Lung (tissue), 12 donors: ENCODE results near the gene ITIH3. TPM values are rescaled to one million over a fixed set of nuclear protein-coding genes. Genes with fewer than 3 reads are reported as not detected.
"Not testable (repeated sequence)": the region's sequence is repeated elsewhere in the genome, so short reads cannot be mapped to it uniquely, and the experiment has no call there.

ENCODE experiments used
- ATAC-seq: fragments of 200-7000 bp; cut with Tn5 transposase; one replicate; pipeline ENCODE4 v1.9.1; 2020; ENCODE audit warnings: moderate number of reproducible peaks; ENCODE audit not compliant: insufficient read depth, low FRiP score
- DNase-seq, 3 donors: peaks; one replicate each; pipeline ENCODE4 v3.0.0-alpha.2; 2013 to 2017
- H3K27ac ChIP-seq, 2 donors: one replicate each; pipeline ENCODE4 v1.5.1; 2013; ENCODE audit warnings: mild to moderate bottlenecking in 2 of 2, moderate library complexity in 2 of 2, control low read depth in 1 of 2, inconsistent platforms in 1 of 2, low read depth in 1 of 2, low read length in 1 of 2
- H3K27me3 ChIP-seq, 3 donors: one replicate each; pipeline ENCODE4 v1.5.1; 2013; ENCODE audit warnings: low read length in 2 of 3; ENCODE audit not compliant: control insufficient read depth in 3 of 3, insufficient read depth in 3 of 3
- H3K36me3 ChIP-seq, 4 donors: one replicate each; pipeline ENCODE4 v1.5.1; 2013; ENCODE audit warnings: low read length in 4 of 4, mild to moderate bottlenecking in 1 of 4, moderate library complexity in 1 of 4; ENCODE audit not compliant: control insufficient read depth in 4 of 4, insufficient read depth in 4 of 4
- H3K4me1 ChIP-seq, 5 donors: one replicate each; pipeline ENCODE4 v1.5.1; 2013; ENCODE audit warnings: low read length in 5 of 5, mild to moderate bottlenecking in 2 of 5, moderate library complexity in 1 of 5; ENCODE audit not compliant: control insufficient read depth in 5 of 5, insufficient read depth in 5 of 5
- H3K4me3 ChIP-seq: one replicate; pipeline ENCODE4 v1.5.1; 2013; ENCODE audit warnings: mild to moderate bottlenecking, control low read depth, moderate library complexity
- H3K9ac ChIP-seq, 2 donors: one replicate each; pipeline ENCODE4 v1.5.1; 2013; ENCODE audit warnings: low read length in 2 of 2, control low read depth in 1 of 2; ENCODE audit not compliant: insufficient read depth in 1 of 2
- H3K9me3 ChIP-seq, 4 donors: one replicate each; pipeline ENCODE4 v1.5.1; 2013; ENCODE audit warnings: low read length in 3 of 4, mild to moderate bottlenecking in 1 of 4, moderate library complexity in 1 of 4; ENCODE audit not compliant: control insufficient read depth in 4 of 4, insufficient read depth in 3 of 4
- WGBS, 2 donors: extraction: QIAGEN DNeasy Blood & Tissue Kit; methylation state at CpG; one replicate each; pipeline ENCODE4 v1.1.7; 2013; 5-methylcytosine and 5-hydroxymethylcytosine counted together
- polyA plus RNA-seq, 2 donors: library from polyadenylated mRNA; stranded (reverse); fragments of 200-250 nt; gene quantifications; one replicate each; pipeline ENCODE4 v1.2.1, GENCODE V29; 2013
- total RNA-seq, 2 donors: library from RNA; depleted of rRNA in 1 of 2; stranded (reverse); fragments of >200 nt in 1 of 2; gene quantifications; one replicate each; pipeline ENCODE4 v1.2.1, GENCODE V29; 2014 to 2021
- TF ChIP-seq, protein P1 (sequence below): IDR thresholded peaks from 2 replicates; pipeline ENCODE4 v1.5.1; 2012; ENCODE audit warnings: mild to moderate bottlenecking; ENCODE audit errors: control extremely low read depth, extremely low read depth
- donor health status: control.
- donor health status: control.
- donor health status: Bipolar disorder and iron deficiency.
- donor health status: healthy.
- donor health status: DM: yes; HTN: yes; CAD: no.

ITIH3 gene
- total and polyA plus RNA-seq, 4 donors: 0.54 to 3.2 (median 1.7) TPM

DNA sequence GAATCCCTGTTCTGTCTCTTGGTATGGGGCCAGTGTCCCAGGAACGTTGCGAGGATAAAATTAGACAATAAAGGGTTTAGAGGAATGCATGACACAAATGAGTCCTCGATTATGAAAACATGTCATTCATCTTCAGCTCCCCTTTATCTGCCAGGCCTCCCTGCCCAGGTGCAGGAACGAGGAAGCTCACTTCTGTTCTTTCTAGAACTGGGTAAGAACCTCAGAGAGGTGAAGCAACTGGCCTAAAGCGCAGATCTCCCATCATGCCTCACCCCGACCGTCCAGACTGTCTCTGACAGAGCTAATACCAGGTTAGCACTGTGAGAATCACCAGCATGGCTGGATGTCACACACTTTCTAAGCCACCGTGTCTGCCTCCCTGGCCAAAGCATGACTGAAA, 18.7 kb upstream of the ITIH3 start:
- Histone ChIP-seq H3K9ac (no peak overlapping the region), H3K27ac (no peak overlapping the region), H3K27me3 (no peaks in the 10 kb centered on the region), H3K4me3 (no peak overlapping the region), H3K36me3 (no peaks in the 10 kb centered on the region), H3K4me1 (peaks cover 0 to 2% (median 0%) of the 10 kb centered on the region in 5 donors), H3K9me3 (peaks cover 0 to 2% (median 0%) of the 10 kb centered on the region in 4 donors)
- TF ChIP-seq, protein P1, sequence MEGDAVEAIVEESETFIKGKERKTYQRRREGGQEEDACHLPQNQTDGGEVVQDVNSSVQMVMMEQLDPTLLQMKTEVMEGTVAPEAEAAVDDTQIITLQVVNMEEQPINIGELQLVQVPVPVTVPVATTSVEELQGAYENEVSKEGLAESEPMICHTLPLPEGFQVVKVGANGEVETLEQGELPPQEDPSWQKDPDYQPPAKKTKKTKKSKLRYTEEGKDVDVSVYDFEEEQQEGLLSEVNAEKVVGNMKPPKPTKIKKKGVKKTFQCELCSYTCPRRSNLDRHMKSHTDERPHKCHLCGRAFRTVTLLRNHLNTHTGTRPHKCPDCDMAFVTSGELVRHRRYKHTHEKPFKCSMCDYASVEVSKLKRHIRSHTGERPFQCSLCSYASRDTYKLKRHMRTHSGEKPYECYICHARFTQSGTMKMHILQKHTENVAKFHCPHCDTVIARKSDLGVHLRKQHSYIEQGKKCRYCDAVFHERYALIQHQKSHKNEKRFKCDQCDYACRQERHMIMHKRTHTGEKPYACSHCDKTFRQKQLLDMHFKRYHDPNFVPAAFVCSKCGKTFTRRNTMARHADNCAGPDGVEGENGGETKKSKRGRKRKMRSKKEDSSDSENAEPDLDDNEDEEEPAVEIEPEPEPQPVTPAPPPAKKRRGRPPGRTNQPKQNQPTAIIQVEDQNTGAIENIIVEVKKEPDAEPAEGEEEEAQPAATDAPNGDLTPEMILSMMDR: no peak
- WGBS, 2 donors: 65 to 67% methylated on average over 8 of the region's 8 CpGs
- ATAC-seq (no peak), DNase-seq (no peak)

DNA sequence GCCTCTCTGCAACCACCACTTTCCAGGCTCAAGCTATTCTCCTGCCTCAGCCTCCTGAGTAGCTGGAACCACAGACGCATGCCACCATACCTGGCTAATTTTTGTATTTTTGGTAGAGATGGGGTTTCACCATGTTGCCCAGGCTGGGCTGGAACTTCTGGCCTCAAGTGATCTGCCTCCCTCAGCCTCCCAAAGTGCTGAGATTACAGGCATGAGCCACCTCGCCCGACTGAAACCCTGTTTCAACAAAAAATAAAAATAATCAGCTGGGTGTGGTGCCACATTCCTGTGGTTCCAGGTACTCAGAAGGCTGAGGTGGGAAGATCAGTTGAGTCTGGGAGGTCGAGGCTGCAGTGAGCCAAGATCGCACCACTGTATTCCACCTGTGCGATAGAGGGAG, 18.1 kb upstream of the ITIH3 start:
- H3K4me1 ChIP-seq, DNase-seq, ATAC-seq, H3K27ac ChIP-seq, H3K36me3 ChIP-seq, H3K9ac ChIP-seq, H3K9me3 ChIP-seq, H3K4me3 ChIP-seq, H3K27me3 ChIP-seq: not testable (repeated sequence)
- 81 to 92% methylated on average over 6 of the region's 6 CpGs for WGBS, 2 donors

DNA sequence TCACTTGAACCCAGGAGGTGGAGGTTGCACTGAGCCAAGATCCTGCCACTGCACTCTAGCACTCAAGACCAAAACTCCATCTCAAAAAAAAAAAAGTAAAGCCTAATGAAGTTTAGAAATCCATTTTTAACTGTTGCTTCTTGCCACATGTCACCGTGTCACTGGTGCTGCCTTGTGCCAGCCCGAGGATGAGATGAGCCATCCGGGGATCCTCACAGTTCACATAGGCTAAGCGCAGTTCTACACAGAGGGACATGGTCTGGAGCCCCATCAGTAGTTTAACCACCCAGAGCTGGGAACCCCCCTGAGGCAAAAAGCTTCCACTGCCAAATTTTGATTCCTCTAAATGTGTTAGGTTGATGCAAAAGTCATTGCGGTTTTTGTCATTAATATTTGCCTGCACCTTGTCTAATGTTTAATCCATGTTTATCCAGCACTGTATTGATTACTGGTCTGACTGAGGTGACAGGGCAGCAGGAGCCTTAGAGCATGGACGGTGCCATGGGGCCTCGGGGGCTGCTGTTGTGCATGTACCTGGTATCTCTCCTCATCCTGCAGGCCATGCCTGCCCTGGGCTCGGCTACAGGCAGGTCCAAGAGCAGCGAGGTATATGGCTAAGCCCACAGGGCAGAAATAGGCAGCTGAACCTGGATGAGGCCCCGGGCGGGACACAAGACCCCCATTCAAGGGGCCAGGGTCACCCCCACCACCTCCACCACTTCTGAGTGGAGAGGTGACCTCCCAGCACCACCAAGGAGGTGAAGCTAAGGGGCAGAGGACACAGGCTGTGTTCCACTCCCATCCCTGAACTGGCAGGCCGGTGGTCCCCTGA, 17.3 kb upstream of the ITIH3 start, which contains the start of gene ITIH1:
ITIH1 (plus strand) TSS at position 473 of the 832 bp plus-strand sequence; CDS start at position 490, 17 bp downstream.
- DNase-seq (no peak), ATAC-seq (no peak)
- Histone ChIP-seq H3K4me1 (no peaks in the 10 kb centered on the region), H3K9ac (no peak within 1 kb of the TSS), H3K36me3 (no peaks in the 10 kb centered on the region), H3K27ac (no peak within 1 kb of the TSS), H3K4me3 (no peak within 1 kb of the TSS), H3K27me3 (peaks cover 0 to 3% (median 0%) of the 10 kb centered on the region in 3 donors), H3K9me3 (peaks cover 0 to 2% (median 0%) of the 10 kb centered on the region in 4 donors)
- TF ChIP-seq, protein P1: no peak
- 89 to 91% methylated on average over 12 of the region's 12 CpGs for WGBS, 2 donors

DNA sequence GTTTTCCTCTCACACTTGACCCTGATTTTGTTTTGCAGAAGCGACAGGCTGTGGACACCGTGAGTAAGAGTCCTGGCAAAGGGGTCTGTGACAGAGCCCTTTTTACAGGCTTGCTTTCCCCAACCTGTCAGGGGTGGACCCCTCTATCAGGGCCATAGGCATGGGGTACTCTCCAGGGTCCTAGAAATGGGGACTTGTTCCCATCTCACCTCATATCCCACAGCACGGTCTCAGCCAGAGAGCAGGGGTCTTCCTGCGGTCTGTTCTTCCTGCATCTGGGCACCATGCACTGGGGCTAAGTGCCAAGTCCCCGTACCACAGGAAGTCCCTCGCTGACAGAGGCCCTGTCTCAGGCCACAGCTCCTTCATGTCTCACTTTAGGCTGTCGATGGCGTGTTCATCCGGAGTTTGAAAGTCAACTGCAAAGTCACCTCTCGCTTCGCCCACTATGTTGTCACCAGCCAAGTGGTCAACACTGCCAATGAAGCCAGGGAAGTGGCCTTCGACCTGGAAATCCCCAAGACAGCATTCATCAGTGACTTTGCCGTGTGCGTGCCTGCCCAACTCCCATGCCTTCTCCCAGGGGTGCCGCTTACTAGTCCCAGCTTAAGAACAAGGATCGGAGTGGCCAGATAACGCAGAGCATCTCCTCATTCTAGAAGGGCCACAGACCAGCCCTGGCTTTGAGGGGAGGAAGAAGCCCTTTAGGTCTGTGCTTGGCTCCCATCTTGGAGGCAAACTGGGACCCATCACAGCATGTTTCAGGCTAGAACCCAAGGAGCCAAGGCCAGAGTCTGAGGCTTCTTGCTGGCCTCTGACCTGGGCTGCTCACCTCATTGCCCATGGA, 16.4 kb upstream of the ITIH3 start:
- Histone ChIP-seq H3K9me3 (peaks cover 0 to 2% (median 0%) of the 10 kb centered on the region in 4 donors), H3K36me3 (no peaks in the 10 kb centered on the region), H3K9ac (no peak overlapping the region), H3K4me1 (no peaks in the 10 kb centered on the region), H3K27ac (no peak overlapping the region), H3K27me3 (peaks cover 0 to 3% (median 0%) of the 10 kb centered on the region in 3 donors), H3K4me3 (no peak overlapping the region)
- ATAC-seq: no peak
- no peak for DNase-seq
- WGBS, 2 donors: 52 to 68% methylated on average over 17 of the region's 17 CpGs
- TF ChIP-seq, protein P1: no peak
